HG03565 (cell line): ENCODE results near the gene TEX50.
"Not testable (repeated sequence)": the region's sequence is repeated elsewhere in the genome, so short reads cannot be mapped to it uniquely, and the experiment has no call there.

Experiments
- ATAC-seq: cut with Tn5 transposase; IDR thresholded peaks from one replicate; pipeline ENCODE4 v1.9.1; 2021; ENCODE audit warnings: mild to moderate bottlenecking, moderate library complexity; ENCODE audit not compliant: unreplicated experiment

The TEX50 gene

GRCh38 chr1:173661763-173662162 lies 26.6 kb downstream of the TEX50 start:
- ATAC-seq: no peak

GRCh38 chr1:173663159-173663558 lies 28.0 kb downstream of the TEX50 start:
- no peak for ATAC-seq

- ATAC-seq: no peak
These were observed 31.5 kb downstream of the TEX50 start for GRCh38 chr1:173666646-173667045.

- no peak for ATAC-seq
These were observed 34.4 kb downstream of the TEX50 start, which contains the start of gene ANKRD45 for GRCh38 chr1:173669491-173669941. TSS of gene ANKRD45 (minus strand) at chr1:173669851. CDS start at chr1:173659418, 10,433 bp downstream.

- not testable (repeated sequence) for ATAC-seq
These were observed 39.4 kb downstream of the TEX50 start for GRCh38 chr1:173674496-173674895.

DNA sequence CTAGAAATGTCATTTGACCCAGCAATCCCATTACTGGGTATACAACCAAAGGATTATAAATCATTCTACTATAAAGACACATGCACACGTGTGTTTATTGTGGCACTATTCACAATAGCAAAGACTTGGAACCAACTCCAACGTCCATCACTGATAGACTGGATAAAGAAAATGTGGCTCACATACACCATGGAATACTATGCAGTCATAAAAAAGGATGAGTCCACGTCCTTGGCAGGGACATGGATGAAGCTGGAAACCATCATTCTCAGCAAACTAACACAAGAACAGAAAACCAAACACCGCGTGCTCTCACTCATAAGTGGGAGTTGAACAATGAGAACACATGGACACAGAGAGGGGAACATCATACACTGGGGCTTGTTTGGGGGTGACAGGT lies 45.0 kb downstream of the TEX50 start:
- not testable (repeated sequence) for ATAC-seq

GRCh38 chr1:173682184-173682583 lies 47.0 kb downstream of the TEX50 start:
- no peak for ATAC-seq

DNA sequence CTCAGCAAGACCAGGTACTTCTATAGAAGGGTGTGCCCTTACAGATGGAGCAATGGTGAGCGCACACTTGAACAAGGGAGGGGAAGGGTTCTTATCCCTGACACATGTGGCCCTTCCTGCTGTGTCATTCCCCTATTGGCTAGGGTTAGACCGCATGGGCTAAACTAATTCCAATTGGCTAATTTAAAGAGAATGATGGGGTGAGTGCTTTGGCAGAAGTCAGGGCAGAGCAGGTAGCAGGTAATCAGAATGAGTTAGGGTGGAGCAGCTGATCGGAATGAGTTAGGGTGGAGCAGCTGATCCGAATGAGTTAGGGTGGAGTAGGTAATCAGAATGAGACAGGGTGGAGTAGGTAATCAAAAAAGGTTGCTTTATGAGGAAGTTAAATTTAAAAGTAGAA lies 48.7 kb downstream of the TEX50 start:
- not testable (repeated sequence) for ATAC-seq

DNA sequence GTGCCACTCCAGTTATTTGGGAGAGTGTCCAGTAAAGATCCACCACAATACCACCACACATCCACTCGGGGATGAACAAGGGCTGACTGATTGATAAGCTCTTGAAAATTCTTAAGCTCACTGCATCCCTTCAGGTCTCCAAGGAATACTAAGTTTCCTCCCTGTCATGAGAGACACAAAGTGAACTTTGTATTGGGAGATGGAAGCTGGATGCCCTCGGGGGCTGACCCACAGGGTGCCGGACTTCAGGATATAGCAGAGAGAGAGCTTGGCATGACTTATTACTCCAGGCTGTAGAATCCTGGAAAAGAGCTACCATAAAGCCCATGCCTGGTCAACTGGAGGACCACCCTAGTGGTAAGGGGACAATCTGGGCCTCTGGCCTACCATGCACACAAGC lies 50.0 kb downstream of the TEX50 start:
- not testable (repeated sequence) for ATAC-seq
